GM23248 (cell line): ENCODE data around the gene INPP5J.

Experiments used
- EZH2 ChIP-seq: fragments of 200-600 bp; sonication (generic); IDR thresholded peaks from 2 replicates; pipeline ENCODE4 v1.6.1; 2018; ENCODE audit warnings: antibody characterized with exemption, mild to moderate bottlenecking; ENCODE audit not compliant: insufficient read depth, poor library complexity, severe bottlenecking
- EZH2phosphoT487 ChIP-seq: fragments of 200-600 bp; sonication (generic); IDR thresholded peaks from 2 replicates; pipeline ENCODE4 v1.6.1; 2018; ENCODE audit warnings: antibody characterized with exemption, moderate library complexity, mild to moderate bottlenecking, low read depth; ENCODE audit not compliant: insufficient read depth

GRCh38 chr22:31106001-31106571, 16.7 kb upstream of the INPP5J start:
- no peak for TF ChIP-seq EZH2
- no peak for TF ChIP-seq EZH2phosphoT487
